Stimulated activated CD4-positive, alpha-beta T cell treated with anti-CD3 and anti-CD28 coated beads, Interleukin-4, amount 100 ng/mL, for 4 hours (primary cell): ENCODE results near the gene GALNT17.

ENCODE experiments used
- DNase-seq, 2 experiments: peaks; one replicate each; pipeline ENCODE4 v3.0.0-alpha.2; 2020

GALNT17 gene

GRCh38 chr7:71343039-71343438 lies 211.1 kb downstream of the GALNT17 start:
- DNase-seq: no peak

GRCh38 chr7:71343892-71344291 lies 211.9 kb downstream of the GALNT17 start:
- DNase-seq: no peak

GRCh38 chr7:71345117-71345884 lies 213.4 kb downstream of the GALNT17 start:
- DNase-seq: no peak

DNA sequence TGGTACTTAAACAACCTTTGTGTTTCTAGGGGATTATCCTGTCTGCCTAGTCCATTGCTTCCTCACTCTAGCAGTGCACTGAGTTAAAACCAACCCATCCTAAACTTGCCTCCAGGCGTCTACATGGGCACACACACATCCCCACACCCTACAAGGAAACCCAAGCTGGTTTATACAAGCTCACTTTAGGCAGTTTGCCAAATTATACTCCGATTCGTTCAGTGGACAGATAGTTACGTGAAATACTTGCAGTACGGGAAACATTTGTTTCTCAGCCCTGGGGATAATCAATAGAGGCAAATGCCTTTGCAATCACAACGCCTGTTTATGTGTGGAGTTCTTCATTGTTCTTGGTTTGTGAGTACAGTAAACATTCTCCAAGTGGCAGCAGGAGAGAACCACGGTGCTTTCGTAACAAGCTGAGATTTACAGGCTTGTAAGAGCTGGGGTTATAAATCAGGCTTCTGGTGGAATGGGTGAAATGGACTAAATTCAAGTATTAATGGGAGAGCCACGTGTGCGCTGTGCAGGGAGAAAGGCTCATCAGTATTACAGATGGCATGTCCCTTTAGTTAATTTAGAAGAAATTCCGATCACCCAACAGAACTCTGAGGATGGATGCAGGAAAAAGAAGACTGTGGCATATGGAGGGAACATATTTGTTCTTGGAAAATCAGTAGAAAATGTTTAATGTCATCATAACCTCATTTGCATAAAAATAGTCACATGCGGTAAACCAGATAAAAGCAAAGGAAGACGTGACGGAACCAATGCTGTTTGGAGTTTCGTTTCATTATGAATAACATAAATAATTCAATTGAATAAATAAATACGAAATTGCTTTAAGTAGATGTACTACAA lies 217.1 kb downstream of the GALNT17 start:
- no peak for DNase-seq

GRCh38 chr7:71349682-71350481 lies 217.9 kb downstream of the GALNT17 start:
- no peak for DNase-seq

DNA sequence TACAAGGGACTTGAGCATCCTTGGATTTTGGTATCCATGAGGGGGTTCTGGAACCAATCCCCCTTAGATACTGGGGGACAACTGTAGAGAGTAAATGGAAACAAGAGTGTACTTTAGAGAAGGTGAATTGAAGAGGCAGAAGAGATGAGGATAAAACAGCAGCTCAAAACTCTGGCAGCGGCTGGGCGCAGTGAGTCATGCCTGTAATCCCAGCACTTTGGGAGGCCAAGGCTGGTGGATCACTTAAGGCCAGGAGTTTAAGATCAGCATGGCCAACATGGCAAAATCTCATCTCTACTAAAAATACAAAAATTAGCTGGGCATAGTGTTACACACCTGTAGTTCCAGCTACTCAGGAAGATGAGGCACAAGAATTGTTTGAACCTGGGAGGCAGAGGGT lies 218.7 kb downstream of the GALNT17 start:
- DNase-seq: no peak

DNA sequence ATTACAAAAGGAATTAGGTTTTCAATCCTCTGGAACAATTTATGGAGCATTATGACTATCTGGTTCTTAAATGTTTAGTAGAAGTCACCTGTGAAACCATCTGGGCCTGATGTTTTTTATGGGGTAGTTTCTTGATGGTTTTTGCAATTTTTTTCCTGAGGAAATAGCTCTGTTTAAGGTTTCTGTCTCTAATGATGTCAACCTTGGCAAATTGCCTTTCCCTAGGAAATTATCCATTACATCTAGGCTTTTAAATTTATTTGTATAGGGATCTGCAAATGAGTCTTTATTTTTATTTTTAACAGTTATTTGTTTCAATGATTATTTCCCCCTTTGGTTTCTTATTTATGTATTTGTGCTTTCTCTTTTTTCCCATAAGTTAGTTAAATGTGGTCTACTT lies 222.8 kb downstream of the GALNT17 start:
- DNase-seq: no peak

- DNase-seq: no peak
Observed at GRCh38 chr7:71361451-71362032, 229.6 kb downstream of the GALNT17 start.

GRCh38 chr7:71362240-71362639 lies 230.3 kb downstream of the GALNT17 start:
- DNase-seq: no peak

DNA sequence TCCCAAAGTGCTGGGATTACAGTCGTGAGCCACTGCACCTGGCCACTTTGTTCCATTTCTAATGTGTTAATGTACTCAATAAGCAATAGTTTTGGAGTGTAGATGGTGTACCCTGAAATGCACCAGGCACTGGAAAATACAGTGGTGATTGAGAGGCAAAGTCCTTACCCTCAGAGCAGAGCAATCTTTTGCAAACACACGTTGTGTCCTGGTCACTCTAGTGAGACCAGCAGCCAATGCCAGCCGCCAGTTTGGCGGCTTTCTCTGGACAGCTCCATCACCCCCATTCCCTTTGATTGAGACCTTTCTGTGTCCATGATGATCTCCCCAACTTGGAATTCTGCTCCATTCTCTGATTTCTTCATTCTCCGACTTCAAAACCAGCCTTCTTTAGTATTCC lies 231.3 kb downstream of the GALNT17 start:
- DNase-seq: no peak

GRCh38 chr7:71363627-71364026 lies 231.7 kb downstream of the GALNT17 start:
- DNase-seq: no peak

GRCh38 chr7:71364551-71364950 lies 232.6 kb downstream of the GALNT17 start:
- no peak for DNase-seq

- no peak for DNase-seq
Observed at GRCh38 chr7:71372991-71373390, 241.0 kb downstream of the GALNT17 start.

DNA sequence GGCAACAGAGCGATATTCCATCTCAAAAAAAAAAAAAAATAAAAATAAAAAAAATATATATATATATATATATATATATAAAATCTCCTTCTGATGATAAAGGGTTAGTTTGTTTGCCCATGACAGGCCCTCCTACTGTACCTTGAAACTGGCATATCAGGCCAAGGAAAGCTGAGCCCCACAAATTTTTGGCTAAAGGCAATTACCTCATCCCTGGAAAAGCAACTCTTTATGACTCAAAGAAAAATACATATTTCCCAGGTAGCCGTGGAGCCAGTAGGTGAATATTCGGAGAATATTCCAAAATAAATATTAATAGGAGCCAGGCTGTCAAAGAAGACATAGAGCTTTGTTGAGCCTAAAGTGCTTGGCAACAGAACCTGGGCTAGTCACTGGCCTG lies 245.1 kb downstream of the GALNT17 start:
- DNase-seq: no peak

DNA sequence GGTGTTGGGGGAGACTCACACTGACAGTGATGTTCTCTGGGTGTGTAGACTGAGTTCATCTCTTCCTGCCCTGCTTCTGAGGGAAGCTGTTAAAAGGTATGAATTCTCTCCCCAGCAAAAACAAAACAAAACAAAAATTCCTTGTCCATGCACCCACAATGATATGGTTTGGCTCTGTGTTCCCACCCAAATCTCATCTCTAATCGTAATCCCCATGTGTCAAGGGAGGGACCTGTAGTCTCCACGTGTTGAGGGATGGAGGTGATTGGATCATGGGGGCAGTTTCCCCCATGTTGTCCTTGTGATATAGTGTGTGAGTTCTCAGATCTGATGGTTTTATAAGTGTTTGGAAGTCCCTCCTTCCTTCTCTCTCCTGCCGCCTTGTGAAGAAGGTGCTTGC lies 245.5 kb downstream of the GALNT17 start:
- DNase-seq: no peak

GRCh38 chr7:71384094-71384493 lies 252.2 kb downstream of the GALNT17 start:
- DNase-seq: no peak

DNA sequence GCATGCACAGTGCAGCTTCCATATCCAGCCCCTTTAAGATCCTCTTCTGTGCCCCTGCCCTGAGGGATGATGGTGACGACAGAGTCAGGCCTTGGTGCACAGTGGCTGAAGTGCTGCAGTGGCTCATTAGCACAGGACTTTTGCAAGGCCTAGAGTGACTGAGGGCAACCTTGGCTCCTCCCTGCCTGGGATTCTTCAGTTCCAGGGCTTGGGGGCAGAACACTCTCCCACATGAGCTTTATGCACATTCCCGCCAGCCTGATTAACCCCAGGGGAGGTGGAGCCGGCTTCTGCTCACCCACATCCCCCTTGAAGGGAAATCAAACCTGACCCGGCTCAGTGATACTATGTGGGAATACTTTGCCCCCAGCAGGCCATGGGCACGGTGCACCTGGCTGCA lies 253.4 kb downstream of the GALNT17 start:
- DNase-seq: no peak

DNA sequence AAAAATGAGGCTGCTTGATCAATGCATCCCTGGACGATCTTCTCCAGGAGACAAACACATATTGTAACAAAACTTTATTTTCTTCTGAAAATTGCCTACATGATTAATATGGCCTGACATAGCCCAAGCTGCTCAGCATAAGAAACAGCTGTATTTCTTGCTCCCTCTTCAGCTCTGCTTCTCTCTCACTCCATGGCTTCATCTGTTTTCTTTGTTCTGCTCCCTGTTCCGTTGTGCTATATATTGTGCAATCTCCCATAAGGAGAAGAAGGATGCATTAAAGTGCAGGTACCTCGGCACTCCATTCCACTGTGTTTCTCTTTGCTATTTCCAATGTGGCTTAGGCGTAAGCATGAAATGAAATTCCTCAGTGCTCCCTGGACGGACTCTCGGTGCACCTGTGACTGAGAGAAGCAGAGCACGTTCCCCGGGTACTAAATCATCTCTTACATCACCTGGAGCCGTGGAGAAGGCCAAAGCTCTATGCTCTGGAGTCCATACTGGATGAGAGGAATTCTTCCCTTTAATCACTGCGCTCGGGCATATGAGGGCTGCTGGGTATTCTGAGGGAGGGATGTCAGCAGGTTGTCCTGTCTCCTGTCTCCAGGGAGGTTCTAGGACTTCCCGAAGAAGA lies 254.3 kb downstream of the GALNT17 start:
- no peak for DNase-seq

DNA sequence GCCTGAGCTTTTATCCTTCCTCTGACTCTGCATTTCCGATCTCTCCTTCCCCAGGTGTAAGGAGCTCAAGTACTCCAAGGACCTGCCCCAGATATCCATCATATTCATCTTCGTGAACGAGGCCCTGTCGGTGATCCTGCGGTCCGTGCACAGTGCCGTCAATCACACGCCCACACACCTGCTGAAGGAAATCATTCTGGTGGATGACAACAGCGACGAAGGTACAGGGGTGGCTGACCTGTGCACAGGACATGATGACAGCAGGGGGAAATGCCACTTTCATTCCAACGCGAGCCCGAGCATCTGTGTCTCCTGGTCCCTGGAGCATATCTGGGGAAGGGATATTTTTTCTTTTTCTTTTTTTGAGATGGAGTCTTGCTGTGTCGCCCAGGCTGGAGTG lies 256.2 kb downstream of the GALNT17 start:
- DNase-seq: no peak

DNA sequence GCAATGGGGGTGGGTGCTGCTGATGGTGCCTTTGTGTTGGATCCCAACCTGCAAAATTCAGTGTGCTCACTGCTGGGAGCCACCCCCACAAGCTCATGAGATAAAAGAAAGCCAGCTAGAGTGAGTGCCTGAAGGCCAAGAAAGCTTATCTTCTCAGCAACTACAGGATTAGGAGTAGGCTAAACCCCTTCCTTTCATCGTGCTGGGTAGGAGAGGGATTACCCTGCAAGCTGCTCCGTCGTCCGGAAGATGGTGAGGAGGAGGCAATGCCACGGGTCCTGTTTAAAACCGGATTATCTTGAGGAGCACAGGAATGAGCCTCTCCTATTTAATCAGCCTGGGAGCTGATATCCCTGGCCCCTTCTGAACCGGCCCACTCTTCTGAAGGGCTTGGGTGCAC lies 258.0 kb downstream of the GALNT17 start:
- no peak for DNase-seq

DNA sequence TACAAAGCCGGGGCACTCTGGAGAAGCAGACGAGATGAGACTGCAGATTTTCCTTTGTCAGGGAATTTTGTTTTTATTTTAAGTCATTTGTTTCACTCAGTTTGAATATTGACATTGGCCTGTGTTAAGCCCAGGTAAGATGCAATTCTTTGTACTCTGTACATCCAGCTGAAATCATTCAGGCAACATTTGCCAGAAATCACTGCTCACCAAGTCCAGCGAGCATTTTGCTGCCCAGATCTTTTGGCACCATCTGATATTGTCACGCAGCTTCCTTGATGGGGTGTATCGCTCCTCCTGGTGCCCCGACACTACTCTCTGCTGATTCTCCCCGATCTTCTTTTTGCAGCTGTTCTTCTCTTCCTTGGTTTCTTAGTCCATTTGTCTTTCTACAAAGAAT lies 261.7 kb downstream of the GALNT17 start:
- DNase-seq: no peak

DNA sequence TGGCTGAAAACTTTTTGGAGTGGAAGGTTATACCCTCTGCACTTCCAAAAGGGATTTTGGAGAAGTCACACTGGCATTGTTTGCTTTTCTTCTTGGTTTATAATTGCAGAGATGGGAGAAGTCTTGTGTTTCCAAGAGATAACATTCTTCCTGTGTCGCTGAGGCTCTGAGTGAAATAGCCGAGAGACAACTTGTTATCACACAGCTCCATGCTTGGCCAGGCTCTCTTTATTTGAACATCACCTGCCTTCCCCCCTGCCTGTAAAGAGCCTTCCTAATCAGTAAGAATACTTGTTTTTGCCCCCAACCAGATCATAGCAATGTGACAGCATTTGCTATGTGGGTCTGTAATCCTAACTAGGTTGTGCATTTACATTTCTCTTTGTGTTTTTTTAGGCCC lies 270.7 kb downstream of the GALNT17 start:
- no peak for DNase-seq
